Measurements from ENCODE around the gene EFS.
"Not testable (repeated sequence)": the region's sequence is repeated elsewhere in the genome, so short reads cannot be mapped to it uniquely, and the experiment has no call there.

The EFS gene

GRCh38 chr14:23398348-23398747, 33.4 kb upstream of the EFS start:
- DNase-seq = no peak

GRCh38 chr14:23396781-23397407, 31.9 kb upstream of the EFS start:
- no peak for DNase-seq

GRCh38 chr14:23396126-23396525, 31.2 kb upstream of the EFS start:
- no peak for DNase-seq

- no peak for DNase-seq
These were observed 27.6 kb upstream of the EFS start for GRCh38 chr14:23392613-23393012.

GRCh38 chr14:23389871-23390270, 24.9 kb upstream of the EFS start:
- DNase-seq = not testable (repeated sequence)

- DNase-seq = no peak
These were observed 24.4 kb upstream of the EFS start for GRCh38 chr14:23389396-23389795.

DNA sequence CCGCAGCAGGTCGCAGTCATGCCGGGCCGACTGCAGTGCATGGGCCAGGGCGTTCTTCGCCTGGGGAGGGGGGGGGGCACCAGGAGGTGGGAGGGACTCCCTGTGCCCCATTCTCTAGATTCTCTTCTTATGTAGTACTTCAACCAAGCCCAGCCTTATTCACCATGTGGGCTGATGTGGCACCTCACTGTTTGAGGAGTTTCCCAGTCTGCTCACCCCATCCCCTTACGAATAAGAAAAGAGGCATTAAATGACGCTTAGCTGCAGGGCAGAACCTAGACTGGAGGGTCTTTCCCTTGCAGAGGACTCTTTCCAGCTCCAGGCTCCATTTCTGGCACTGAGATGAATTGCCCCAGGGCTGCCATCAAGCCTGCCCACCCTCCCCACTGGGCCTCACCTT, 24.0 kb upstream of the EFS start:
- DNase-seq = no peak

DNA sequence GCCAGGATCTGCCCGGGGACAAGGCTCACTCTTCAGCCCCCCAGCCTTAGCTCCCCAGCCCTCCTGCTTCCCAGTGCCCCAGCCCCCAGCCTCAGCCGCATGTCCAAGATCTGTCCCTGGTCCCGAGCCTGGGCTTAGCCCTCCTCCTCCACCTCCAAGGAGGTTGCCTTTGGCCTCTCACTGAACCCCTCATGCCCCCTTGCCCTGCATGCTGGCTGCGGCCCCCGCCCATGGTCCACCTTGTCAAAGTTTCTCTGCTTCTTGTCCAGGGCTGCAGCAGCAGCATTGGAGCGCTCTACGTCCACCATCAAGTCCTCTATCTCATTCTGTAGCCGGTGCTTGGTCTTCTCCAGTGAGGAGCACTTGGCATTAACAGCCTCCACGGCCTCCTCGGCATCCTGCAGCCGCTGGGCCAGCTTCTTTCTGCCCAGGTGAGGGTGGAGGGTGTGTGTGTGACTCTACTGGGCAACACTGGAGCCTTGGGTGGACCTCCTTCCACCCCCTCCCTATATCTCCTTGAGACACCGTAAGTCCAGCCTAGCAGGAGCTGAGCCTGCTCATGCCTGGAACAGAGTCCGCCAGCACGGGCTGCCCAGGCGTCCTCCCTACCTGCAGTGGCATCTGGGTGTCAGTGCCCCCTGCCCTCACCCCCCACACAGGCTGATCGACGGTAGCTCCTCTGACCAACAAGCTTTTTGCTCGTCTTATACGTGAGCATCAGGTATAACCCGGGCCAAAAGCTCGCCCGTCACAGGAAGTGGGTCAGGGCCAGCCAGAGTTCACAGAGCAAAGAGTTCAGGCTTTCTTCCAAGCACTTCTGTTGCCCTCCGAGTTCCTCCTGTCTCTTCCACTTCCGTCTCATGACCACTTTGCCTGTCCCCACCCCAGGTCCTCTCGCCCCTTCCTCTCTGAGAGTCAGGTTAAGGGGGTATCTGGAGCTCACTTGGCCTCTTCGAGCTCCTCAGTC, 23.2 kb upstream of the EFS start:
- no peak for DNase-seq

DNA sequence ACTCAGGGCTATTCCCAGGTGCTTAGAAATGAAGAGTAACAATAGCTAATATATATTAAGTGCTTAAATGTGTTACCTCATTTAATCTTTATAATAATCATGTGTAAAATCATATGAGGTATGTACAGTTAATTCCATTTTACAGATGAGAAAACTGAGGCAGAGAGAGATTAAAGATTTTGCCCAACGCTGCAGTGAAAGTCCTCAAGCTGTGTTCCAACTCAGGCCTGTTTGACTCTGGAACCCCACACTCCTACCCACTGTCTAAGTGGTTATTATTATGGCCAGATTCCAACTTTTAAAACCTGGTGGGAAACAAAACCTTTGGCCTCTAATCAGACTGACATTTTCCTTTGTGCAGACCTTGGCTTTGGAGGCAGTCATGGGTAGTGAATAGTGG, 22.0 kb upstream of the EFS start:
- DNase-seq = no peak

GRCh38 chr14:23386266-23386657, 21.3 kb upstream of the EFS start:
- not testable (repeated sequence) for DNase-seq

DNA sequence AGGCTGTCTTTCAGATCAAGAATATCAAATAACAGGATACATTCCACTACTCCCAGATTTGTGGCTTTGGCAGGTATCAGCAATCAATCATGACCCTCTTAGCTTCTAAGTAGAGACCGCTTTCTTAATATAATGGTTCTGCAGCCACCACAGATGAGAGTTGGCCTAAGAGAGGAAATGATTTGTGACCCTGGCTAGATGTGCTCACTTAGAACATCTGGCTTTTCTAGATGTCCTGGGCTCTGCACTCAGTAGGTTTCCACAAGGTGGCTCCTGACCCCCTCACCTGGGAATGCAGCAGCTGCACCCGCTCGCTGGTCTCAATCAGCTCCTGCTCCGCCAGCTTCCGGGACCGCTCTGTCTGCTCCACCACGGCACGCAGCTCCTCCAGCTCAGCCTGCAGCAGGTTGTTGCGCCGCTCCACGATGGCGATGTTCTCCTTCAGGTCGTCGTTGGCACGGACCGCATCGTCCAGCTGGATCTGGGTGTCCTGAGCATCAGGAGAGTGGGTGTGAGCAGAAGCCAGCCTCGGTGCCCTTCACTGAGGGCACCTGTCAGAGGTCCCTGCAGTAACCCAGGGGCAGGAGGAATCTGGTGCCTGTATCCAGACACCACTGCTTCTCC, 20.8 kb upstream of the EFS start:
- DNase-seq = no peak

GRCh38 chr14:23385244-23385641, 20.3 kb upstream of the EFS start:
- no peak for DNase-seq

GRCh38 chr14:23384364-23385080, 19.6 kb upstream of the EFS start:
- no peak for DNase-seq

DNA sequence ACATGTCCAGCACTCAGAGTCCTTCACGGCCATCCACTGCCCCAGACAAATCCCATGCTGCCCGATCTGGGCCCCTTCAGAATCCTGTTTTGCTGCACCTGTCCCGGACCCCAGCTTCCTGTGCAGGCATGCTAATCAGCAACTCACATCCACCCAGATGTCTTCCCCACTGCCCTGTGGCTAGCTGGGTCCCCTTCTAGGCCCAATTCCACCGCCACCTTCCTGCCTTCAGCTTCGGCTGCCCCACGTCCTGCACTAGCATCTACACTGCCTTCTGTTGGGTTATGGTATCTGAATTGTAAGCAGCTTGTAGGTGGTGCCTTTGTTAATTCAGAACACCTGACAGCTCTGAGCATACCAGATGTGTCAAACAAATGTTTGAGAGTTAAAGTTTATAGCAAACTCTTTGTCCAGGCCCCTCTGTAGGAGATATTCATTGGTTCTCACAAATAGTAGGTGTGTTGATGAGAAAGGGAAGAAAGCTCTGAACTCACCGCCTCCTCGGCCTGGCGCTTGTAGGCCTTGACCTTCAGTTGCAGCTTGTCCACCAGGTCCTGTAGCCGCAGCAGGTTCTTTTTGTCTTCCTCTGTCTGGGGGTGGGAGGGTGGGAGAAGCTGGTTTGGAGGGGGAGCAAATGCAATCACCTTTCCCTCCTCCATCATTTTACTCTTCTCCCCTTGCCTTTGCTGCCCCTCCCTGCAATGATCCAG, 17.9 kb upstream of the EFS start:
- DNase-seq = no peak

DNA sequence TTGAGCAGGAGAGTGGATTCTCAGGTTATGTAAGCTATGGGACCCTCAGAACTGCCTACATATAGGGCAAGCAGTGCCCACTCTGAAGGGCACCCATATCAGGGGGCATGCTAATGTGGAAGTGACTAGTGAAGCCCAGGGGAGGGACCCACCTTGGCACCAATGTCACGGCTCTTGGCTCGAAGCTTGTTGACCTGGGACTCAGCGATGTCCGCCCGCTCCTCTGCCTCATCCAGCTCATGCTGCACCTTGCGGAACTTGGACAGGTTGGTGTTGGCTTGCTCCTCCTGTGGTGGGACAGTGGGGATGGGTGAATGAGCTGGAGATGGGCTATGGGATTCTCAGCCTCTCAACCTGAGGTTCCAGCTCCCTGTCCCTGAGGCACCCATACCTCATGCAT, 17.3 kb upstream of the EFS start:
- DNase-seq = no peak

DNA sequence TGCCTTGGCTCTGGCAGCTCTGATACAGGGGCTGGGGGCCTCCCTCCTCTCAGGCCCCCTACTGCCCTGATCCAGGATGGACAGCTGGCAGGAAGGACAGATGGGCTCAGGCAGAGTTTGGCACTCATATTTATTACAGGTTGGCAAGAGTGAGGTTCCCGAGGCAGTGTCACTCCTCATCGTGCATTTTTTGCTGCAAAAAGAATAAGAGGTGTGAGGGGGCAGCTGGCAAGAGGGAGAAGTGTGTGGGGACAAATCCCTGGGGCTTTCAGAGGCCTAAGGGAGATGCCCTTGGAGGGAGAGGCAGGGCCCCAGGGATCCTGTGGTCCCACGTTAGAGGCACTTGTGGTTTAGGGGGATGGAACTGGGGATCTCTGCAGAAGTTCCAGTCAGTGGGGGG, 16.9 kb upstream of the EFS start:
- no peak for DNase-seq

- DNase-seq = no peak
These were observed 16.0 kb upstream of the EFS start for GRCh38 chr14:23380976-23381375.

- no peak for DNase-seq
These were observed 15.4 kb upstream of the EFS start for GRCh38 chr14:23380197-23380914.

DNA sequence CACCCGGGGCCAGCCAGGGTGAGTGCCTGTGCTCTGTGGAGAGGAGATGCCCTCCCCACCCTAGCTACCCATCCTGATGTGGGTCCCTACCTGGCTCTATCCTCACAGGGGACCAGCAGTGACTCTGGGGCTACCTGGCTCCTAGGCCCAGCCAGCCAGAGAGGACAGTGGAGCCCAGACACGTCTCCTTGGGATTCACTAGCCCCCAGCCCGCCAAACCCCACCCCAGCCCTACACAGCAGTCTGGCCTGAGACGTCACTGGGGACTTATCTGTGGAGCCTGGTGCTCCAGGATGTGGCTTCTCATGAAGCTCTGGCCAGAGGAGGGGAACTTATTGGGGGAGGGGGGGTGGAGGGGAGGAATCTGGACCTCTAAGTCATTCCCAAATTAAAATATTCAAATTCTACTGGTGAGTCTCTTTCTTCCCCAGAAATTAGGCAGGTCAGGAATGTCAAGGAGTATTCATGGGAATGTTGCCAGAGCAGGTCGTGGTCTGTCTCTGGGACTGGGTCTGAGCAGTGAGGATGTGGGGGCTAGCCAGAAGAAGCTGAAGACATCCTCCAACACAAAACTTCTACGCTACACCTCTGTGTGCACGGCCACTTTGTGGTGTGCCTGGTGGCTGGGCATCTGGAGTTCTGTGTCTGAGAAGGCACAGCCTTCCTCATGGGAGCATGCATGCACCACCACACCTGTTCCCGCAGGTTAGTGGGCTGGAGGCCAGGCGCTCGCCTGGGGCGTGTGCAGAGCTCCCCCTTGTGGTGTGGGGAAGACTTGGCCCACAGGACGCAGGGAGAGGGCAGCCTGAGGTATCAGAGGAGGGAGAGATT, 14.6 kb upstream of the EFS start:
- DNase-seq = peak; percentile 16

- DNase-seq = no peak
These were observed 13.7 kb upstream of the EFS start for GRCh38 chr14:23378612-23379220.
